CD4-positive, alpha-beta memory T cell (primary cell): ENCODE measurements around the gene SMCO1. TPM values are rescaled to one million over a fixed set of nuclear protein-coding genes. Genes with fewer than 3 reads are reported as not detected.
"Not testable (repeated sequence)": the region's sequence is repeated elsewhere in the genome, so short reads cannot be mapped to it uniquely, and the experiment has no call there.

ENCODE experiments used
- CTCF ChIA-PET: fragments of 350-600 bp; sonication (Branson Sonifier 250); formaldehyde crosslinking; loops from one replicate; lab custom pipeline; 2021; ENCODE audit warnings: inconsistent platforms; ENCODE audit not compliant: partially characterized antibody; lab: Charles Lee
- POLR2A ChIA-PET: fragments of 350-600 bp; sonication (Branson Sonifier 250); formaldehyde crosslinking; loops from one replicate; lab custom pipeline; 2021; ENCODE audit not compliant: partially characterized antibody; lab: Charles Lee
- DNase-seq, 5 donors: peaks; one replicate each; pipeline versions ENCODE4 v3.0.0 to v3.0.0-alpha.2; 2020 to 2022; ENCODE audit warnings: mixed read lengths in 1 of 5
- H3K27ac ChIP-seq: one replicate; pipeline ENCODE4 v1.7.0; 2013; ENCODE audit warnings: low read depth, low read length
- H3K27me3 ChIP-seq: 2 replicates; pipeline ENCODE4 v1.7.0; 2013; ENCODE audit warnings: mild to moderate bottlenecking, low read length, moderate library complexity; ENCODE audit not compliant: insufficient read depth
- H3K36me3 ChIP-seq: 2 replicates; pipeline ENCODE4 v1.7.0; 2013; ENCODE audit warnings: mild to moderate bottlenecking, low read length, moderate library complexity; ENCODE audit not compliant: insufficient read depth
- H3K4me1 ChIP-seq: 2 replicates; pipeline ENCODE4 v1.7.0; 2013; ENCODE audit warnings: mild to moderate bottlenecking, low read length, moderate library complexity; ENCODE audit not compliant: insufficient read depth
- H3K4me3 ChIP-seq, 2 donors: one replicate each; pipeline ENCODE4 v1.7.0; 2013; ENCODE audit warnings: low read length in 2 of 2, mild to moderate bottlenecking in 1 of 2
- H3K9me3 ChIP-seq, 2 donors: one replicate each; pipeline ENCODE4 v1.7.0; 2013; ENCODE audit warnings: low read length in 2 of 2, control low read depth in 1 of 2; ENCODE audit not compliant: control insufficient read depth in 1 of 2
- H3K27ac Mint-ChIP-seq, 7 donors: one replicate each; pipeline ENCODE4 v1.8.0; 2020 to 2021; ENCODE audit warnings: mixed read lengths in 7 of 7, mild to moderate bottlenecking in 6 of 7, inconsistent platforms in 3 of 7, moderate library complexity in 3 of 7
- H3K27me3 Mint-ChIP-seq, 2 donors: one replicate each; pipeline ENCODE4 v1.8.0; 2020 to 2021; ENCODE audit warnings: mixed read lengths in 2 of 2
- H3K36me3 Mint-ChIP-seq, 2 donors: one replicate each; pipeline ENCODE4 v1.8.0; 2020 to 2021; ENCODE audit warnings: mixed read lengths in 2 of 2, inconsistent platforms in 1 of 2, mild to moderate bottlenecking in 1 of 2
- H3K4me1 Mint-ChIP-seq, 4 donors: one replicate each; pipeline ENCODE4 v1.8.0; 2020 to 2021; ENCODE audit warnings: mixed read lengths in 4 of 4, mild to moderate bottlenecking in 1 of 4
- H3K4me3 Mint-ChIP-seq, 8 donors: one replicate each; pipeline ENCODE4 v1.8.0; 2020 to 2021; ENCODE audit warnings: mixed read lengths in 8 of 8, mild to moderate bottlenecking in 7 of 8, moderate library complexity in 6 of 8, inconsistent platforms in 3 of 8
- H3K9me3 Mint-ChIP-seq, 8 donors: one replicate each; pipeline ENCODE4 v1.8.0; 2020 to 2021; ENCODE audit warnings: mixed read lengths in 8 of 8, mild to moderate bottlenecking in 5 of 8, inconsistent platforms in 3 of 8, moderate library complexity in 1 of 8
- intact Hi-C: fragments of 100-400 bp; cut with micrococcal nuclease; formaldehyde crosslinking; loops from one replicate; pipeline ENCODE4 v1.15.1; 2023
- polyA plus RNA-seq, 2 donors: library from polyadenylated mRNA; unstranded; fragments of 300-500 nt; fragmentation: Illumina TruSeq; gene quantifications; one replicate each; pipeline ENCODE4 v1.2.3, GENCODE V29; 2021
- total RNA-seq, 2 experiments: library from RNA; stranded (reverse); gene quantifications; one replicate each; pipeline ENCODE4 v1.2.3, GENCODE V29; 2021

SMCO1 gene
- total and polyA plus RNA-seq, 4 experiments from 2014 or later, result not detected

DNA sequence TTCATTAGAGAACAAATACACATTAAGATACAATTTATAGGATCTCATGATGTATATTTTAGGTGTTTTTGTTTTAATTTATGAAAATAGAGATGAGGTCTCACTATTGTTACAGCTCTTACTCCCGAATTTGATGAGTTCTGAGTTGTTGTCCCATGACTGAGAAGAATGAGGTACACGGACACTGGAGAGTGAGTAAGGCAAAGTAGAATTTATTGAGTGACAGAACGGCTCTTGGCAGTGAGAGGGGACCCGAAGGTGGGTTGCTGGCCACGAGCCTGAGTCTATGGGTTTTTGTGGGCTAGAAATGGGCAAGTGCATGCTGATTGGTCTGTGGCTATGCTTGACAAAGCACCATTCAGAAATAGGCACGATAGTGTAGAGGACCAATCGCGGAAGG, 8.5 kb downstream of the SMCO1 start:
- DNase-seq, result no peak
- Mint-ChIP-seq H3K27me3 (no peaks in the 10 kb centered on the region), H3K36me3 (peaks cover 0 to 13% of the 10 kb centered on the region in 2 donors), H3K4me3 (no peak overlapping the region), H3K4me1 (peaks cover 0 to 18% (median 6%) of the 10 kb centered on the region in 4 donors), H3K27ac (peak overlapping the region in 2 of 7 donors; percentile 16 to 44), H3K9me3 (peaks cover 0 to 7% (median 2%) of the 10 kb centered on the region in 8 donors)
- intact Hi-C loops, result no loop called here
- Histone ChIP-seq H3K4me1 (no peaks in the 10 kb centered on the region), H3K27me3 (no peaks in the 10 kb centered on the region), H3K4me3 (no peak overlapping the region), H3K27ac (no peak overlapping the region), H3K36me3 (no peaks in the 10 kb centered on the region), H3K9me3 (peaks cover 0 to 7% of the 10 kb centered on the region in 2 donors)
- POLR2A ChIA-PET, result interaction anchor here (0.5 kb wide), 1 partner anchor 20 kb away, joined by 3 read pairs; no protein-coding TSS in a partner anchor
- CTCF ChIA-PET, result interaction anchor here (0.6 kb wide), 1 partner anchor 22 kb away, joined by 4 read pairs; no protein-coding TSS in a partner anchor

DNA sequence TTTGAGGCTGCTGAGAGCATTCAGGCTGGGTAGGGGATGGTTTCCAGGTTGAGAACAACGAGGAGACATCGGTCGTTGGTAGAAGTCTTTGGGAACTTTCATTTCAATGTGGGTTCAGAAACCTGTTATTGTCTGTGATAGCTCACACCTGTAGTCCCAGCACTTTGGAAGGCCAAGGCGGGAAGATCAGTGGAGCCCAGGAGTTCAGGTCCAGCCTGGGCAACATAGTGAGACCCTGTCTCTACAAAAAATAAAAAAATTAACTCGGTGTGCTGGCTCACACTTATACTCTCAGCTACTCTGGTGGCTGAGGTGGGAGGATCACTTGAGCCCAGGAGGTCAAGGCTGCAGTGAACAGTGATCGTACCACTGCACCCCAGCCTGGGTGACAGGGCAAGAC, 10.6 kb downstream of the SMCO1 start:
- intact Hi-C loops, result loop anchor here (5.0 kb wide), 1 partner anchor 422 kb away; the partner anchor contains the start of gene TFRC
- POLR2A ChIA-PET, result interaction anchor here (0.7 to 4.5 kb wide), 7 partner anchors 10 to 424 kb away, joined by 3 to 29 read pairs (median 5); partner anchors contain the start of genes CEP19, FBXO45, PIGX and UBXN7

DNA sequence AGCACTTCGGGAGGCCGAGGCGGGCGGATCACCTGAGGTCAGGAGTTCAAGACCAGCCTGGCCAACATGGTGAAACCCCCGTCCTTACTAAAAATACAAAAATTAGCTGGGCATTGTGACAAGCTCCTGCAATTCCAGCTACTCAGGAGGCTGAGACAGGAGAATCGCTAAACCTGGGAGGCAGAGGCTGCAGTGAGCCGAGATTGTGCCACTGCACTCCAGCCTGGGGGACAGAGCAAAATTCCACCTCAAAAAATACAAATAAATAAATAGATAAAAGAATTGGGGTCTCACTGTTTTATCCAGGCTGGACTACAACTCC, 11.1 kb downstream of the SMCO1 start:
- Histone ChIP-seq H3K4me1 (peaks cover 15% of the 10 kb centered on the region), H3K27ac (peak overlapping the region; percentile 22), H3K4me3 (peak overlapping the region in 1 of 2 donors; percentile 79)
- CTCF ChIA-PET, result interaction anchor here (1.1 to 1.7 kb wide), 2 partner anchors 18 kb away, joined by 3 to 5 read pairs; no protein-coding TSS in a partner anchor
- Mint-ChIP-seq H3K36me3 (peaks cover 5 to 26% of the 10 kb centered on the region in 2 donors), H3K4me3 (peak overlapping the region; percentile 97 to 100 (median 98)), H3K27ac (peak overlapping the region; percentile 94 to 99 (median 97)), H3K4me1 (peaks cover 20 to 44% (median 28%) of the 10 kb centered on the region in 4 donors)
- H3K27me3 Mint-ChIP-seq, H3K36me3 ChIP-seq, H3K9me3 ChIP-seq, H3K9me3 Mint-ChIP-seq, H3K27me3 ChIP-seq, DNase-seq: not testable (repeated sequence)
- POLR2A ChIA-PET, result interaction anchor here (0.7 to 4.5 kb wide), 9 partner anchors 10 to 423 kb away, joined by 3 to 29 read pairs (median 5); partner anchors contain the start of genes CEP19, DYNLT2B, FBXO45 and PAK2
- intact Hi-C loops, result loop anchor here (5.0 kb wide), 1 partner anchor 422 kb away; the partner anchor contains the start of gene TFRC

More for the DNA sequence above, 10.6 kb downstream of the SMCO1 start:
- Histone ChIP-seq H3K4me1 (peaks cover 10% of the 10 kb centered on the region), H3K4me3 (no peak overlapping the region), H3K27ac (no peak overlapping the region), H3K9me3 (peaks cover 0 to 7% of the 10 kb centered on the region in 2 donors), H3K36me3 (no peaks in the 10 kb centered on the region), H3K27me3 (no peaks in the 10 kb centered on the region)
- H3K4me3 Mint-ChIP-seq, result peak overlapping the region; percentile 29 to 99 (median 82)
- H3K27ac Mint-ChIP-seq, result peak overlapping the region; percentile 72 to 97 (median 94)
- CTCF ChIA-PET, result interaction anchor here (1.1 to 1.7 kb wide), 2 partner anchors 18 kb away, joined by 3 to 5 read pairs; no protein-coding TSS in a partner anchor
- no peaks in the 10 kb centered on the region for H3K27me3 Mint-ChIP-seq
- peaks cover 15 to 39% (median 23%) of the 10 kb centered on the region in 4 donors for H3K4me1 Mint-ChIP-seq
- H3K36me3 Mint-ChIP-seq, result peaks cover 0 to 23% of the 10 kb centered on the region in 2 donors
- DNase-seq, result no peak
- peaks cover 0 to 7% (median 2%) of the 10 kb centered on the region in 8 donors for H3K9me3 Mint-ChIP-seq

DNA sequence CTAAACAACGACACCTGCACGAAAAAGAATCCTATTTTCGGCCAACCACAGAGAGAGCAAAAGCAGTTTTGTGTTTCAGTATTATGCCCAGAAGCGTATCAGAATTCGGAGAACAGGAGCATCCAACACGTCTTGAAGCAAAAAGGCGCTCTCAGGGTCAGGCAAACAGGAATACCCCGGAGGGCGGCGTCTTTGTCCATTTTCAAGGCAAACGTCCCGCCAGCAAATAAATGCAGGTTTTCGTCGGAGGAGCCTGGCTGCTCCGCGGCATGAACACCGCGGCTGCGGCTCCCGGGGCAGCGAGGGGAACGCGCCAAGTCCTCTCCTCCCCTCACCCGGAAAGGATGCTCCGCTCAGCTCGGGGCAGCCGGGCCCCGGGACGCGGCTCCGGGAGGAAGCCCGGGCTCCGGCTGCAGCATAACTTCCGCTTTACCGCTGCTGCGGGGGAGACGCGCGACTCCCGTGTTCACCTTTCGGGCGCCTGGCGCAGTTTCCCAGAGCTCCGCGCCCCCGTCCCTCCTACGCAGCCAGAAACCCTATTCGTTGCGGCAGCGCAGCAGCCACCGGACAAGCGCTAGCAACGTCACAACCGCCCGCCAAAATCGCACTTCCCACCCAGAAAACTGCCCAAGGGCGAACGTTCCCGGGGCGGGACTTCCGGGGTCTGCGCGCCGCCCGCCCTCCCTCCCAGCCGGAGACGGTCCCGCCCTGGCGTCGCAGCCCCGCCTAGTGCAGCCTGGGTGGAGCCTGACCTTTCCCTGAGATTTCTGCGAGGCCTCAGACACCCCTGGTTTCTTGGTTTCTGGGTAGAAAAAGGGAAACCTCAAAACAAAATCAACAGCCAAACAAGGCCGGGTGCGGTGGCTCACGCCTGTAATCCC, 11.7 kb downstream of the SMCO1 start, which contains the start of gene RNF168:
RNF168 (minus strand) TSS at position 573 of the 881 bp plus-strand sequence. CDS start 595 bp downstream, outside the sequence.
- Histone ChIP-seq H3K9me3 (peaks cover 0 to 7% of the 10 kb centered on the region in 2 donors), H3K27ac (peak within 1 kb of the TSS; percentile 81), H3K36me3 (no peaks in the 10 kb centered on the region), H3K4me1 (peaks cover 21% of the 10 kb centered on the region), H3K4me3 (peak within 1 kb of the TSS; percentile 70 to 79), H3K27me3 (no peaks in the 10 kb centered on the region)
- H3K9me3 Mint-ChIP-seq, result peaks cover 0 to 7% (median 2%) of the 10 kb centered on the region in 8 donors
- no peaks in the 10 kb centered on the region for H3K27me3 Mint-ChIP-seq
- H3K4me1 Mint-ChIP-seq, result peaks cover 23 to 50% (median 33%) of the 10 kb centered on the region in 4 donors
- intact Hi-C loops, result loop anchor here (1.0 to 5.0 kb wide), 4 partner anchors 25 to 421 kb away; partner anchors contain the start of genes DYNLT2B, TFRC and UBXN7
- CTCF ChIA-PET, result interaction anchor here (0.6 to 3.1 kb wide), 6 partner anchors 13 to 296 kb away, joined by 3 to 14 read pairs (median 3); no protein-coding TSS in a partner anchor
- H3K36me3 Mint-ChIP-seq, result peaks cover 9 to 29% of the 10 kb centered on the region in 2 donors
- H3K27ac Mint-ChIP-seq, result peak within 1 kb of the TSS; percentile 94 to 99 (median 98)
- DNase-seq, result peak; percentile 78 to 90 (median 82)
- peak within 1 kb of the TSS; percentile 97 to 100 (median 98) for H3K4me3 Mint-ChIP-seq
- POLR2A ChIA-PET, result interaction anchor here (0.7 to 4.5 kb wide), 10 partner anchors 11 to 236 kb away, joined by 3 to 29 read pairs (median 4); partner anchors contain the start of genes CEP19, DYNLT2B, FBXO45 and PAK2

DNA sequence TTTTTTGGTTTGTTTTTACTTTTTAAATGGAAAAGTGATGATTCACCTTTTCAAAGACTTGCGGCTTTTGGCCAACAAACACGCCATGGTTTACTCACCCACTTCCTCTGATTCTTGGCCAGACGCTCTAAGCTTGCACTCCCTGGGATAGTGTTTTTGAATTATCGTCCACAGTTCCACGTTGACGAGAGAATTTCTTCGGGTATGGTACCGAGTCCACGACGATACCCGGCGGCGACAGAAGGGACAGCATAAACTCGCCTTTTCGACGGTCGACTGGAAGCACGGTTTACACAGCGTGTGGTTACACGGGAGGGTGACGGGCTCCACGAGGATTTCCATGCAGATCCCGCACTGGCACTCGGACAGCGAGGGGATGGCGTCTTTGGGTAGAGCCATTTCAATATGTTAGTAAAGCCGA, 12.4 kb downstream of the SMCO1 start:
- ChIA-PET CTCF (interaction anchor here (0.6 to 3.1 kb wide), 5 partner anchors 14 to 296 kb away, joined by 3 to 14 read pairs (median 5); no protein-coding TSS in a partner anchor), POLR2A (interaction anchor here (1.0 to 4.5 kb wide), 9 partner anchors 10 to 323 kb away, joined by 3 to 29 read pairs (median 5); partner anchors contain the start of genes DYNLT2B, FBXO45, PAK2 and UBXN7)
- peak overlapping the region; percentile 70 to 79 for H3K4me3 ChIP-seq
- H3K27ac Mint-ChIP-seq, result peak overlapping the region; percentile 94 to 99 (median 97)
- peaks cover 0 to 7% (median 2%) of the 10 kb centered on the region in 8 donors for H3K9me3 Mint-ChIP-seq
- H3K4me1 Mint-ChIP-seq, result peaks cover 25 to 56% (median 38%) of the 10 kb centered on the region in 4 donors
- H3K36me3 ChIP-seq, result no peaks in the 10 kb centered on the region
- peak overlapping the region; percentile 81 for H3K27ac ChIP-seq
- H3K27me3 ChIP-seq, result no peaks in the 10 kb centered on the region
- H3K9me3 ChIP-seq, result peaks cover 0 to 7% of the 10 kb centered on the region in 2 donors
- peaks cover 27% of the 10 kb centered on the region for H3K4me1 ChIP-seq
- no peaks in the 10 kb centered on the region for H3K27me3 Mint-ChIP-seq
- peak overlapping the region; percentile 97 to 100 (median 98) for H3K4me3 Mint-ChIP-seq
- peaks cover 12 to 34% of the 10 kb centered on the region in 2 donors for H3K36me3 Mint-ChIP-seq
- DNase-seq, result peak; percentile 70 to 87 (median 73)
- intact Hi-C loops, result loop anchor here (1.0 to 5.0 kb wide), 5 partner anchors 26 to 420 kb away; partner anchors contain the start of genes DYNLT2B, FBXO45, TFRC and UBXN7

DNA sequence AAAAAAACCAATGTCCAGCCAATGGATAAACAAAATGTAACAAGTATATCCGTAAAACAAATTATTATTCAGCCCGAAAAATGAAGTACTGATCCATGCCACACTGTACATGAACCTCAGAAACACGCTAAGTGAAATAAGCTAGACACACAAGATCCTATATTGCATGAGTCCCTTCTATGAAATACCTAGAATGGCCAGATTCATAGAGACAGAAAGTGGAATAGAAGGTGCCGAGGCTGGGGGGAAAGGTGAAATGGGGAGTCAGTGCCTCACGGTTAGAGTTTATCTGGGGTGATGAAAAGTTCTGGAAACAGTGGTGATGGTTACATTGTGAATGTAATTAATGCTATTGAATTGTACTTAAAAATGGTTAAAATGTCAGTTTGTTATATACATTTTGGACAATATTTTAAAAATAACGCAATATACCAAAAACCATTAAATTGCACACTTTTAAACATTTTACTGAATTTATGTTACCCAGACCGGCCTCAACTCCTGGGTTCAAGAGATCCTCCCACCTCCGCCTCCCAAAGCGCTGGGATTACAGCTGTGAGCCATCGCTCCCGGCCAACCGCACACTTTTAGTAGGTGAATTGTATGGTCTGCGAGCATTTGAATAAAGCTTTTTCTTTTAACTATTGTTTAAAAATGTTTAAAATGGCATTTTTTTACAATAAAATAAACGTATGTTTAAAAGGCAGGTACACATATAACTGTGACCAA, 13.7 kb downstream of the SMCO1 start:
- peaks cover 25 to 65% (median 42%) of the 10 kb centered on the region in 4 donors for H3K4me1 Mint-ChIP-seq
- POLR2A ChIA-PET, result interaction anchor here (0.6 to 4.5 kb wide), 10 partner anchors 9 to 441 kb away, joined by 3 to 29 read pairs (median 4); partner anchors contain the start of genes DYNLT2B, FBXO45, NCBP2 and UBXN7
- CTCF ChIA-PET, result interaction anchor here (1.3 to 3.1 kb wide), 3 partner anchors 15 to 27 kb away, joined by 3 to 14 read pairs (median 5); no protein-coding TSS in a partner anchor

More for the DNA sequence above, 13.7 kb downstream of the SMCO1 start:
- DNase-seq, result no peak
- H3K9me3 Mint-ChIP-seq, result peaks cover 0 to 4% (median 0%) of the 10 kb centered on the region in 8 donors
- H3K27me3 Mint-ChIP-seq, result no peaks in the 10 kb centered on the region
- Histone ChIP-seq H3K9me3 (peaks cover 0 to 4% of the 10 kb centered on the region in 2 donors), H3K4me1 (peaks cover 35% of the 10 kb centered on the region), H3K36me3 (no peaks in the 10 kb centered on the region), H3K27me3 (no peaks in the 10 kb centered on the region), H3K27ac (peak overlapping the region; percentile 81), H3K4me3 (peak overlapping the region; percentile 70 to 79)
- intact Hi-C loops, result loop anchor here (1.0 to 5.0 kb wide), 2 partner anchors 67 to 419 kb away; partner anchors contain the start of genes FBXO45, TFRC and WDR53
- H3K4me3 Mint-ChIP-seq, result peak overlapping the region; percentile 97 to 100 (median 98)
- peak overlapping the region; percentile 69 to 99 (median 84) for H3K27ac Mint-ChIP-seq
- H3K36me3 Mint-ChIP-seq, result peaks cover 14 to 38% of the 10 kb centered on the region in 2 donors
